ENCODE measurements around the gene RIPOR1.
"Not testable (repeated sequence)": the region's sequence is repeated elsewhere in the genome, so short reads cannot be mapped to it uniquely, and the experiment has no call there.

The RIPOR1 gene, protein sequence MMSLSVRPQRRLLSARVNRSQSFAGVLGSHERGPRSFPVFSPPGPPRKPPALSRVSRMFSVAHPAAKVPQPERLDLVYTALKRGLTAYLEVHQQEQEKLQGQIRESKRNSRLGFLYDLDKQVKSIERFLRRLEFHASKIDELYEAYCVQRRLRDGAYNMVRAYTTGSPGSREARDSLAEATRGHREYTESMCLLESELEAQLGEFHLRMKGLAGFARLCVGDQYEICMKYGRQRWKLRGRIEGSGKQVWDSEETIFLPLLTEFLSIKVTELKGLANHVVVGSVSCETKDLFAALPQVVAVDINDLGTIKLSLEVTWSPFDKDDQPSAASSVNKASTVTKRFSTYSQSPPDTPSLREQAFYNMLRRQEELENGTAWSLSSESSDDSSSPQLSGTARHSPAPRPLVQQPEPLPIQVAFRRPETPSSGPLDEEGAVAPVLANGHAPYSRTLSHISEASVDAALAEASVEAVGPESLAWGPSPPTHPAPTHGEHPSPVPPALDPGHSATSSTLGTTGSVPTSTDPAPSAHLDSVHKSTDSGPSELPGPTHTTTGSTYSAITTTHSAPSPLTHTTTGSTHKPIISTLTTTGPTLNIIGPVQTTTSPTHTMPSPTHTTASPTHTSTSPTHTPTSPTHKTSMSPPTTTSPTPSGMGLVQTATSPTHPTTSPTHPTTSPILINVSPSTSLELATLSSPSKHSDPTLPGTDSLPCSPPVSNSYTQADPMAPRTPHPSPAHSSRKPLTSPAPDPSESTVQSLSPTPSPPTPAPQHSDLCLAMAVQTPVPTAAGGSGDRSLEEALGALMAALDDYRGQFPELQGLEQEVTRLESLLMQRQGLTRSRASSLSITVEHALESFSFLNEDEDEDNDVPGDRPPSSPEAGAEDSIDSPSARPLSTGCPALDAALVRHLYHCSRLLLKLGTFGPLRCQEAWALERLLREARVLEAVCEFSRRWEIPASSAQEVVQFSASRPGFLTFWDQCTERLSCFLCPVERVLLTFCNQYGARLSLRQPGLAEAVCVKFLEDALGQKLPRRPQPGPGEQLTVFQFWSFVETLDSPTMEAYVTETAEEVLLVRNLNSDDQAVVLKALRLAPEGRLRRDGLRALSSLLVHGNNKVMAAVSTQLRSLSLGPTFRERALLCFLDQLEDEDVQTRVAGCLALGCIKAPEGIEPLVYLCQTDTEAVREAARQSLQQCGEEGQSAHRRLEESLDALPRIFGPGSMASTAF

DNA sequence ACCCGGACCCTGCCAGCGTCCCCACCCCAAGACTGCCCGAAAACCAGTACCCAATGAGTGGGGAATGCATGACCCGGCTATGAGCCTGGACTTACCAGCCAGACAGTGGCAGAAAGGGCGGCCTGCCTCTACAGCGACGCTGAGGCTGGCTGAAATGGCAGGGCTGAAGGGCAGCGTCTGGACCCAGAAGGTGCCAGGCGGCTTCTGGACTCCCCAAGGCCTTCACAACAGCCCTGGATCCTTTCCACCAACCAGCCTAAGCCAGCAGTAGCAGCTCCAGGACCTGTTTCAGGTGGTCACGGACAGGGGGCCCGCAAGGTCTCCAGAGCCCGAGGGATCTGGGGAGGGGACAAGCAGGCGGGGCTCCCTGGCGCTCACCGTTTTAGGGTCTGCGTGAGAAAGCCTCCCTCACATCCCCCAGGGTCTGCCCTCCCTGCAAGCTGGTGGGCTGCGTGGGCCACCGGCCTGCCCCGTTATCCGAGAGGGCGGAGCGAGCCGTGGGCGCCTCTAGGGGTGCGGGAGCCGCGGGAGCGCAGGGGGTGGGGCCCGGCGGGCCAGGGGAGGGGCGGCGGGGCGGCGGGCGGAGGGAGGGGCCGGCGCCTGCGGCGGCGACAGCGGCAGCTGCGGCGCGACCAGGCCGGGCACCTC is at the start of gene RIPOR1:
Gene RIPOR1, plus strand, starts transcription at position 608 of the 648 bp plus-strand sequence. CDS start 9,618 bp downstream, outside the sequence.
- no peak for DNase-seq

DNA sequence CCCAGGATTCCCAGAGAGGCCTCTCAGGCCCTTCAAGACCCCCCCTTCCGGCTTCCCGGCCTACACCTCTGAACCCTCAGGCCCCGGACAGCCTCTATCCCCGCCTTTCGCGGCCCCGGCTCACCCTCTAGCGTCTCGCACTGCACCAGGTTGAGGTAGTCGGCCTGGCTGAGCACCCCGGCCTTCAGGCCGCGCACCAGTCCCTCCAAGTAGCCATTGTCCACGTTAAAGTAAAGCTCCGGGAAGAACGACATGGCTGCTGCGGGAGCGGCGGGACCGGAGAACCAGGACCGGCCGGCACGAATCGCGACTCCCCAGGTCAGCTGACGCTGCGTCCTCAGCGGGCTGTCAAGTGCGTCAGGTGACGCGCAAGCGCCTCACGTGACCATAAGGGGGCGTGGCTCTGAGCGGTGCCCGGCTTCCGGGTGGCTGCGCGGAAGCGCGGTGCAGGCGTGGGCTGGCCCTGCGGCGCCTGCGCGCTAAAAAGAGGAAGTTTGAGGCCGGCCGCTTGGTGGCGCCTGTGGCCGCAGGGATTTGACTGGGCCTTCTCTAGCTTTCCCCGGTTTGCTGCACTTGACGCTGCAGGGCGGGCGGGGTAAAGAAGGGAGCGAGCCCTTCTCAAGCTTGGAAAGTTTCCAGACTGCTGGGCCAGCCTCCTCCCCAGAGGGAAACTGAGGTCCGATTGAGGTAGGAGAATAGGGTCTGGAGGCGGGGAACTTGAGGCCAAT is 47.6 kb upstream of the RIPOR1 start, which contains the start of gene ATP6V0D1:
Gene ATP6V0D1, minus strand, starts transcription at position 325 of the 728 bp plus-strand sequence. Its CDS starts 71 bp downstream, at position 254.
- peak; percentile 97 to 100 for DNase-seq

DNA sequence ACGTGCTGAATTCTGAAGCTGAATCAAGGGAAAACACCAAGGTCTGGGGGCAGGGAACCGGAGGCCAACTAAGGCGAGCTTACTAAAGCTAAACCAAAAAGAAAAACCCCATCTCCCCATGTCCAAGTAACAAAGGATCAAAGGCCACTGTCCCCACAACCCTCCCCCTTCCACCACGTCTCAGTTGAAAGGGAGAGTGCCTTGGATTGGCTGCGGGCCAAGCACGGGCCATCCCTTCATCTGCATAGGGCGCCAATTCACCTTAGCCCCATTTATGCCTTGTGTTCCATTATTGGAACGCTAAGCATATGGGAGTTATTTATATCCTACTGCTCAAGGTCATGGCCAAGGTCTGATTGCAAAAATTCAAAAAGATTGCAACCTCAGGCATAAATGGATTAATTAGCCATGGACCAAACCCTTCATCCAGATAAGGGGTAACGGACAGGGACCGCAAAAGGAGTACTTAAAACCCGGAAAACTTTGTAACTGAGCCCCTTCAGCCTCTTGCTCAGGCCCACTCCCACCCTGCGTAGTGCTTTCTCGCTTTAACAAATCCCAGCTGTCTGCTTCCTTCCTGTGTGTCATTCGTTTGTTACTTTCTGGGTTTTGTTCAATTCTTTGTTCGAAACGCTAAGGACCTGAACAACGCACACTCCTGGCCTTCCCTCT is 46.9 kb upstream of the RIPOR1 start:
- DNase-seq: peak in 1 of 2 donors; percentile 18

DNA sequence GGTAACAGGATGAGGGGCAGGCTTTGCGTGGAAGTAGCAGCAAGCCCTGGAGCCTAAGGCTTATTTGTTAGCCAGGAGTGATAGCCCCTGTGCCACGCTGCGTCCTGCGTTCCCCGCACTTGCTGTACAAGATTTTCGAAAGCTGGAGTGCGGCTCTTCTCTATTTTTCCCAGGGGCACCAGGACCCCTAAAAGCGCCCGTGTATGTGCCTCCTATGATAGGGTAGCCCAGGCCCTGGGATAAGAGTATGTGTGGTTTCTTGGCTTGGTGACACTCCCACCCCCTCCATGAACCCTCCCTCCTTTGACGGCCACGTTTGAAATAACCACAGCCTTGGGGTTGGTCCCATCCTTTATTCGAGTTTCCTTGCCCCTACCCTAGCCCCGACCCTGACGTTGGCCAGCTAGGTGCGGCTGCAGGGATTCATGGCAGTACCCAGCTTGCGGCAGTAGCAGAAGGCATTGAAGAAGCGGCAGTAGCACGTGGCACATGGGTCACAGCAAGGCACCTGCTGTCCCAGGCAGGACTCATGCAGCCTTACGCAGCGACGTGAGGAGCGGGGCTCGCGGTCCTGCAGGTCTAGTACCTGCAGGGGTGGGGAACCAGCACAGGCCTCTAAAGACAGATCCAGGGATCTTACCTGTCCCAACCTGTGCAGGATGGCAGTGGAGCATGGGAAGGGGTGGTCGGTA is 46.2 kb upstream of the RIPOR1 start:
- DNase-seq: no peak

DNA sequence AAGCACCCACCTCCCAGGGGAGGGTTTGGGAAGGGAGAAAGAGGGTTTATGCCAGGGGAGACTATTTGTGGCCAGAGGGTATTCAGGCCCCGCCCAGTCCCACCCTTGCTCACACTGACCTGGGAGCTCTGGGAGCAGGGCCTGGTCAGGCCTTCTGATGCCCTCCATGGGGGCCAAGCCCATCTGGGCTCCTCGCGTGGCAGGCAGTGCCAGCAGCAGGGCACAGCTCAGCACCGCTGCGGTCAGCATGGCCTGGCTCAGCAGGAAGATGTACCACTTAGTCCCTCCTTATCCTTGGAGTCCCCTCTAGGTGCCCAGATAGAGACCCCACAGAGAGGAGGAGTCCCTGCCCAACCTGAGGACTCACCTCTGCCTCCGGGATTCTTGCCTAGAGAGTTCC is 45.5 kb upstream of the RIPOR1 start, which contains the start of gene AGRP:
Gene AGRP, minus strand, starts transcription at position 398 of the 400 bp plus-strand sequence. Its CDS starts 149 bp downstream, at position 249.
- no peak for DNase-seq

DNA sequence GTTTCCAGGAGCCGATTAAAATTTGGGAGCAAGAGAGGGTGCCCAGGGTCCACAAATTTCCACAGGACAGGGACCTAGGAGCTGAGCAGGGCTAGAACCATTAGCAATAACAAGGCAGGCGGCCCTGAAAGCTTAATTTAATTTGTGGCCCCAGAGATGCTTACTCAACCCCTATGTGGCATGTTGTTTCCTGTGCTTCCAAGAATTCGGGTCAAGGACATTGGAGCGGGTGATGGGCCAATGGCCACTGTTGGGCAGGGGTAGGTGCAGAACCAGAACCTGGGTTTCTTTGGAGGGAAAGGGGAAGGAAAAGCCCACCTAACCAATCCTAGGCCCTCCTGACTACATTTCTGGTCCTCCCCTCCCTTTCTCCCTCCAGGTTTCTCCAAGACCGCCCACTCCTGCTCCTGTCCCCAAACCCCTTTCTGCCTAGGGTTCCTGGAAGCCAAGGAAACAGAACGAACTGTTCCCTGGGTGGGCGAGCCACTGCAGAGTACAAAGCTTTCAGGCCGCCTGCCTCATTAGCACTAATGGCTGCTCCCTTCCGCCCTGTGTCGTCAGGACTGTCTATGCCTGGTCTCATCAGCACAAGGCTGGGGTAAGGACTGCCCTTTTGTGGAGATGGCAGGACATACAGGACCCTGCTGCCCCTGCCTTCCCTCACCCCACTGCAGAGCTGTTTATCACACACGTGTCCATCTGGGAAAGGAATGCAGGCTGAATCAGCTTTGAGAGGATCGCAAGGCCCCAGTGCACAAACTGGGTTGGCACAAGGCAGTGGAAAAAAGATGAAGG is 44.7 kb upstream of the RIPOR1 start:
- no peak for DNase-seq

DNA sequence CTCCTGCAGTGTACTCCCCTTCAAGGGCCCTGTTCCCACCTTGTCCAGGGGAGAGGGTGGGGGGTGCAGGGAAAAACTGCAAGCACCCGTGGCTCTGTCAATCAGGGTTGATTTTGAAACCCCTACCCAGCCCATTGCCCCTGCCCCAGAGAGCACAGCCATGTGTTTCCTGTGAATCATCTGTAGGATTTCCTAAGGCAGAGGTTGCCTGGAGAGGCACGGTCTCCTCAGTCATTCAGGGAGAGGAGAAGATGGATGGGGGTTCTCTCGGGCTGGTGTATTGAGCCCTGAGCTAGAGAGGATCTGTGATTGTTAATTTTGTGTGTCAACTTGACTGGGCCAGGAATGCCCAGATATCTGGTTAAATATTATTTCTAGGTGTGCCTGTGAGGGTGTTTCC is 41.8 kb upstream of the RIPOR1 start:
- peak; percentile 57 to 60 for DNase-seq

DNA sequence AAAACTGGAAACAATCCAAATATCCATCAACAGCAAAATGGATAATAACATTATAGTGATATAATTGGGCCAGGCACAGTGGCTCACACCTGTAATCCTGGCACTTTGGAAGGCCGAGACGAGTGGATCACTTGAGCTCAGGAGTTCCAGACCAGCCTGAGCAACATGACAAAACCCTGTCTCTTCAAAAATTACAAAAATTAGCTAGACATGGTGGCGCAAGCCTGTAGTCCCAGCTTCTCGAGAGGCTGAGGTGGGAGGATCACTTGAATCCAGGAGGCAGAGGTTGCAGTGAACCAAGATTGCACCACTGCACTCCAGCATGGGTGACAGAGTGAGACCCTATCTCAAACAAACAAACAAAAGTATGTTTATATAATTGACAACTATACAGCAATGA is 41.1 kb upstream of the RIPOR1 start:
- DNase-seq: peak in 1 of 2 donors; percentile 49

DNA sequence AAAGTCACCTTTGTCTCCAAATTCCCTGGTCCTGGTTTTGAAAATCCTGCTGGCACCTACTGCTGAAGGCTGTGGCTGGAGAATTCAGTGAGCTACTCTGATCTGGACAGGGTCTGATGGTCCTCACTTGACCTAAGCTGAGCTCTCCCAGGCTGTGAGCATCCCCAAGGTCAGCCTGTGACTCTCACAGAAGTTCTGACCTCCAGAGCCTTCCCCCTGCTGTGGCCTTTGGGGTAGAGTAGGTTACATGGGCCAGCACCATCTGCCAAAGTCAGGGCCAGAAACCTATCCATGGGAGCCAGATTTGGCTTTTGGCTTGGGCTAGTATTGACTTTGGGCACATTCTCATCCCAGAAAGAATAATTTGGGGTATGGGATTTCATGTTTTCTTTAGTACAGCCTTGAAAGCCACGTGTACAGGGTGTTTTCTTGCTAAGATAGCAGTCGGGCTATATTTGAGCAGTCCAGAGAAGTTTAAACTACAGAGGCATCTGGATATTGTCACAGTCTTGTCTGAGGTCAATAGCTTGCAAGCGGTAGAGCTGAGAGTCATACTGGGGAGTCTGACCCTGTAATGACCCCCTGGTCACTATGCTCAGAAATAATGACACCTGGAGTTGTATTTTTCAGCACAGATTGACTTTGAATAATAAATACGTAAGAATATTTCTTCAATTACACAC is 39.1 kb upstream of the RIPOR1 start:
- no peak for DNase-seq

DNA sequence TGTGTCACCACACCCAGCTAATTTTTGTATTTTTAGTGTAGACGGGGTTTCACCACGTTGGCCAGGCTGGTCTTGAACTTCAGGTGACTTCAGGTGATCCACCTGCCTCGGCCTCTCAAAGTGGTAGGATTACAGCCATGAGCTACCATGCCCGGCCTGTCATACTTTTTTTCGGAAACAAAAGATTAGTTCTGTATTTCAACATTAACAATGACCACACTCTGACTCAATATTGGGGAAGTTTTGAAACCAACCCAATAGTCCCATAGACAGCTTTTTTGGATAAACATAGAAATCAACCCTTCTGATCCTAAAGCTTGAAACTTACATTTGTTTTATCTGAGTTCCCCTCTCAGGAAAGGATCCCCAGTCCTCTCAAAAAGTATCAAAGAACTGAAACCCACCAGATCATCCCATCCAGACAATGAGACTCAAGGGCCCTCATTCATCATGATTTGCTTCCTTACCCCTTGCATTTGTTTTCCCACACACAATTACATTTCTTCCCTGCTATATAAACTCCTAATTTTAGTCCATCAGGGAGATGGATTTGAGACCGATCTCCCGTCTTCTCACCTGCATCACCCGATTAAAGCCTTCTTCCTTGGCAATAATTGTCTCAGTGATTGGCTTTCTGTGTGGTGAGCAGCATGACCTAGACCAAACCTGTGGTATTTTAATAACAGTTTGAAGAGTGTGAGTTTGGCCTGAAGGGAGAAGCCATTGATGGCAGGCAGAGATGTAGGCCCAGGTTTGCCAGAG is 38.1 kb upstream of the RIPOR1 start:
- peak; percentile 85 to 93 for DNase-seq

DNA sequence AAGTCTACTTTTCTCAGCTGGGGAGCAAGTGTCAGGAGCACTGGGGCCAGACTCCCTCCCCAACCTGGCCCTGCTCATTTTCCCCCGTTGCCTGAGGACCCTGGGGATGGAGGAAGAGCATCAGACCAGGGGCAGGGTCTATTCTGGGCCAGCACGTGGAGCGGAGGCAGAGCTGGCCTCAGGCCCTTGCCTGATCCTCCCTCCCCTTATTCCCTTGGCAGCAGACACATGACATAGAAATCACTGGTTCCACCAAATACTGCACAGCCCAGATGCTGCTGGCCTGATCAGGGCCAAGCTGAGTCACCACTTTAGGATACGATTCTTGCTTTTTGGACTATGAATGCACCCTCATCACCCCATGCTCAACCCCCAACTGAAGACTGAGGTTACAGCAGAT is 29.5 kb upstream of the RIPOR1 start:
- no peak for DNase-seq

DNA sequence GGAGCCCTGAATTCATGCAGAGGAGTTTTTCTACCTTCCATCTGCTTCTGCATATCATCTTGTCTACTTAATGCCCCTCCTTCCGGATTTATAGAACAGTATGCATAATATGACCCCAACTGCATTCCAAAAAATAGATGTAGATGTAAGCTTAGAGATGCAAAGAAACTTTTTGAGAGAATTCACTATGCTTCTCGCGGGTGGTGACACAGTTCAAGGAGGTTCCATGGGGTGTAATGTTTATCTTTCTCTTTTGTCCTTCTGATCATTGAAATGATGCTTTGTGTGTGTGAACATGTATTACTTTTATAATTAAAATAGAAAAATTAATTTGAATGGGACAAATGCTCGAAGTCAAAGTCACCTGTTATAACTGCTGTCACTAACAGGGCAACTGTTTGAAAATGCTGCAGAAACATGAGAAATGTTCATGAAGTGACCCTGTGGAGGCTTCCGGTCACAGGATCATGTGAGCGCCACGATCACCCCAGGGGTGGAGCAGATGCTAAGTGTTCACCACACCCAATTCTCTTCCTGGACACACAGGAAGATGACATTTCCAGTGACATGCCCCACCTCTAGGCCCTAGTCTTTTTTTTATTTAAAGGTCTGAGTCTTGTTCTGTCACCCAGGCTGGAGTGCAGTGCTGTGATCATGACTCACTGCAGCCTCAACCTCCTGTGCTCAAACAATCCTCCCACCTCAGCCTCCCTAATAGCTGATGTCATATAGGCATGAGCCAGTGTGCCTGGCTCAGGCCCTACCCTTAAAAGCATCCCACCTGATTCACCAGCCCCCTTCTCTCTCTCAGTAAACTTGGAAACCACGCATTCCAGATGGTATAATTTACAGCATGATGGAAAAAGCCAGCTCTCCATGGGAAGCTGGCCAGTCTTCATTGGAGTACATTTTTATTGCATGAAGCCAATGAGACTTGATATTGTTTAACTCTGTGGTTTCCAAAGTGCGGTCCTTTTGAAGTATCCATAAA is 24.3 kb upstream of the RIPOR1 start:
- DNase-seq: peak; percentile 82 to 87

DNA sequence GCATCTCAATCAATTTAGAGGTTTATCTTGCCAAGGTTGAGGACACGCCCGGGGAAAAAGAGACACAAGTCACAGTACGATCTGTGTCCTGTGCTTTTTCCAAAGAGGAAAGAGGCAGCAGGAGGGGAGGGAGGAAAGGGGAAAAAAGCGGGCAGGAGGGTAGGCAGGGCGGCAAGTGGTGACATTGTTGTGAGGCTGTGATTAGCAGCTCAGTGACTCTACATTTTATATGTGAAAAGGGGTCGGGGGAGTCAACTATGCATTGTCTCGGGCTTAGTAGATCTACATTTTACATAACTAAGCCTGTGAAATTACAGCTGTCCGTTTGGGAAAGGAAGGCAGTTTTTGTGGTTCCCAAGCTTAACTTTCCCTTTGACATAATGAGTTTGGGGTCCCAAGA is 22.2 kb upstream of the RIPOR1 start:
- DNase-seq: no peak

DNA sequence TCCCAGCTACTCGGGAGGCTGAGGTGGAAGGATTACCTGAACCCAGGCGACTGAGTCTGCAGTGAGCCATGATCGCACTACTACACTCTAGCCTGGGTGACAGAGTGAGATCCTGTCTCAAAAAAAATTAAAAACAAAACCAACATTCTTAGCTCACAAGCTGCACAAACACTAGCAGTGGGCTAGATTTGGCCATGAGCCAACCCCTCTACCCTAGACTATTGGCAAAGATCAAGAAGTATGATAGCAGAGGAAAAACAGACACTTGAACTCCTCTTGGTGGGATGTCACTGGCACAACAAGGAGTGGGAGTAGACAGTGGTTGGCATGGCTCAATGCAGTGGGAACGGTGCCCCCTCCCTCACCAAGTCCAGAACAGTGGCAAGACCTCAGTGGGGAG is 19.6 kb upstream of the RIPOR1 start:
- no peak for DNase-seq

DNA sequence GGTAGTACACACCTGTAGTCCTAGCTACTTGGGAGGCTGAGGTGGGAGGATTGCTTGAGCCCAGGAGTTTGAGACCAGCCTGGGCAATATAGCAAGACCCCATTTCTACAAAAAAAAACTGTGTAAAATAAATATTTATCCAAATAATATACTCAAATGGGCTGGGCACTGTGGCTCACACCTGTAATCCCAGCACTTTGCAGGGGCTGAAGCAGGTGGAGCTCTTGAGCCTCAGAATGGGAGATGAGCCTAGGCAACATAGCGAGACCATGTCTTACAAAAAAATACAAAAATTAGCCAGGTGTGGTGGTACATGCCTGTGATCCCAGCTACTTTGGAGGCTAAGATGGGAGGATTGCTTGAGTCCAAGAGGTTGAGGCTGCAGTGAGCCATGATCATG is 14.7 kb upstream of the RIPOR1 start:
- not testable (repeated sequence) for DNase-seq

DNA sequence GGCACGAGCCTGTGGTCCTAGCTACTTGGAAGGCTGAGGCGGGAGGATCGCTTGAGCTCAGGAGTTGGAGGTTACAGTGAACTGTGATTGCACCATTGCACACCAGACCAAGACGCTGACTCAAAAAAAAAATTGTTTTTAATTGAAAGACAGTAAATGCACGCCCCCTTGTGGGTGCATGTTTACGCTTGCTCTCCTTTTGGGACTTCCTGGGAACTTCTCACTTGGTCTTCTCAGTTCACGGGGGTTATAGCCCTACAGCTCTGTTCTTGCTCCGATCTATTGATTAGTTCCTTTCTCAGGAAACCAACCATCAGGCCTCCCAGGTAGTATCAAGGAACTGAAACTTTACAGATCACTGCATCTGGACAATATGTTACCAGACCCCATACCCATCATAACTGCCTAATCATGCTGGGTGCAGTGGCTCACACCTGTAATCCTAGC is 14.2 kb upstream of the RIPOR1 start:
- peak; percentile 93 to 99 for DNase-seq
